GM10248 (cell line): ENCODE results near the gene DEK.

Experiments used
- CTCF ChIA-PET: fragments of 300-600 bp; sonication (Branson Sonifier 250); formaldehyde crosslinking; extraction: SDS; loops from one replicate; lab custom pipeline; 2021; ENCODE audit warnings: antibody characterized with exemption; lab: Yijun Ruan, JAX
- POLR2A ChIA-PET: fragments of 350-650 bp; sonication (Branson Sonifier 250); formaldehyde crosslinking; extraction: SDS; loops from one replicate; lab custom pipeline; 2020; ENCODE audit warnings: antibody characterized with exemption; lab: Yijun Ruan, JAX
- DNase-seq: peaks from one replicate; pipeline ENCODE4 v3.0.0; 2012; ENCODE audit errors: extremely low spot score
- CTCF ChIP-seq: IDR thresholded peaks from 2 replicates; pipeline ENCODE4 v1.5.1; 2012; ENCODE audit warnings: mild to moderate bottlenecking, low read depth; ENCODE audit errors: extremely low read depth, missing control alignments, control extremely low read depth

Gene DEK

DNA sequence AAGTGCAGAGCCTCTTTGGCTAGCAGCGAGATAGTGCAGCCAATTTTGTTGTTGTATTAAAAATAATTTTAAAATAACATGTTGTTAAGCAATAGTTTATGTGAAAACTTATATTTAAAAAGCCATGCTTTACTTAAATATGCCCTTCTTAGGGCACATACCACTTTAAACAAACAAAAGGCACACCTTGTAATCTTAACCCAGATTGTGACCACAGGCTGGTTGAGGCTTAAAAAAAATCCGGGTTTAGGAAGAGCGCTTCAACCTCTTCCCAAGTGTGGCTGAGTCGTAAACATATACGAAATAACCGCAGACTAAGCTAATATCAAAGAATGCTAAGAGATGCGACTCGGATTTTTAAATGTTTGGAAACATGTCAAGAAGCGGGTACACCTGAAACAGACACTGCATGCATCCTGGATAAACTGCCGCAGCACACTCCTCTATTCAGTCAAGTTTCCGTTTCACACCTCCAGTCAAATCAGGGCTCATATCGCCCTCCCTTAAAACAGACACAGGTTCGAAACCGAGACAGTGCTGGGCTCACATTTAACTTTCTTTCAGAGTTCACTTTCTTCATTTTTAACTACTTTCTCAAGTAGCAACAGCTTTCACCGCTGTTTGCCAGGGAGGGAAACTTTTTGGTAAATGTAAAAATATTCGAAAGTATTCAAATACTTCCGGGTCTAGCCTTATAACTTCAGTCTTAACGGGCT, 1.5 kb downstream of the DEK start:
- no peak for TF ChIP-seq CTCF
- POLR2A ChIA-PET = no interaction called here
- peak; percentile 73 for DNase-seq
- CTCF ChIA-PET = no interaction called here

DNA sequence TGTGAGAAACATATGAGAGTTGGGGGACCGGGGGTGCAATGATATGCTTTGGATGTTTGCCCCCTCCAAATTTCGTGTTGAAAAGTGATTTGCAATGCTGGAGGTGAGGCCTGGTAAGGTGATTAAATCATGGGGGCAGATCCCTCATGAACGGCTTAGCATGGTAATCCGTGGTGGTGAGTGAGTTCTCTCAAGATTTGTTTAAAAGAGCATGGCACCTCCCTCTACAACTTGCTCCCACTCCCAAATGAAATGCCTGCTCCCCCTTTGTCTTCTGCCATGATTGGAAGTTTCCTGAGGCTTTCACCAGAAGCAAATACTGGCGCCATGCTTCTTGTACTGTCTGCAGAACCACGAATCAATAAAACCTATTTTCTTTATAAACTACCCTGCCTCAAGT, 2.5 kb downstream of the DEK start:
- ChIA-PET POLR2A (no interaction called here), CTCF (no interaction called here)
- no peak for DNase-seq
- TF ChIP-seq CTCF = no peak

DNA sequence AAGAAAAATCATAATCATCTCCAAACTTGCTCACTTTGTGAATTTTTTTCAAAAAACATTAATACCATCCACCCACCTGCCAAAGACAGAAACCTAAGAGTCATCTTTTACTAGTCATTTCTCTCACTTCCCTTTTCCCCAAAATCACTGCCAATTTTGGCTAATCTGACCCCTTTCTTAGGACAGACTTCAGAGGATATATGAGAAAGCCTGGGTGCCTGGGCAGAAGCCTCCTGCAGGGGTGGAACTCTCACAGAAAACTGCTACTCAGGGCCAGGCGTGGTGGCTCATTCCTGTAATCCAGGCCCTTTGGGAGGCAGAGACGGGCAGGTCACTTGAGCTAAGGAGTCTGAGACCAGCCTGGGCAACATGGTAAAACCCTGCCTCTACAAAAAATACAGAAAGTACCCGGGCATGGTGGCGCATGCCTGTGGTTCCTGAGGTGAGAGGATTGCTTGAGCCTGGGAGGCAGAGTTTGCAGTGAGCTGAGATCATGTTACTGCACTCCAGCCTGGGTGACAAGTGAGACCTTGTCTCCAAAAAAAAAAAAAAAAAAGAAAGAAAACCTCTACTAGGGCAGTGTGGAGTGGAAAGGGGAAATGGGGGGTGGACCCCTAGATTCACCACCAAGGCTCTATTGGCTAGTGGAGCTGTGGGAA, 3.8 kb downstream of the DEK start:
- DNase-seq = peak; percentile 36
- POLR2A ChIA-PET = no interaction called here
- CTCF ChIA-PET = interaction anchor here (0.8 kb wide), 1 partner anchor 47 kb away, joined by 3 read pairs; no protein-coding TSS in a partner anchor
- no peak for TF ChIP-seq CTCF

DNA sequence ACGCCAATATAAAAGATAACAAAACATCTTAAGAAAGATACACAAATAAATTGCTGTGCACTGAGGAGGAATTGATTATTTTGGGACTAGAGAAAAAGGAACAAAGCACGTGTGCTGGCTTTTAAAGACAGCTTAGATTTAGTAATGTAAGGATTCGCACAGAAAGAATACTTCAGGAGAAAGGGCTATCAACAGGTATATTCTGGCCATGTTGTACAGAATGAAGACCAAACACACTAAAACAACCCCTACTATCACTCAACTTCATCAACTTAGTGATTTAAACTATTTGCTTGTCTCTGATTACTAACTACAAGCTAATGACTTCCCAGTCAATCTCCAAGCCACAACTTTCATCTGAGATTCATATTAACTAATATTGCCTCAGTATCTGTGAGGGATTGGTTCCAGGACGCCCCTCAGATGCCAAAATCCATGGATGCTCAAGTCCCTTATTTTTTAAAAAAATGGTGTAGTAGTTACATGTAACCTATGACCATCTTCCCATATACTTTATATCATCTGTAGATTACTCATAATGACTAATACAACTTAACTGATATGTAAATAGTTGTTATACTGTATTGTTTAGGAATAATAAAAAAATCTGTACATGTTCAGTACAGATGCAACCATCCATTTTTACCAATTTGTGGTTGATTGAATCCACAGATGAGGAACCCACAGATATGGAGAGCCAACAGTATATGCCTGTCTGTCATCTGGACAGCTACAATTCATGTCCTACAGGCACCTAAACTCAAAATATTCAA, 4.5 kb downstream of the DEK start:
- no peak for TF ChIP-seq CTCF
- POLR2A ChIA-PET = no interaction called here

DNA sequence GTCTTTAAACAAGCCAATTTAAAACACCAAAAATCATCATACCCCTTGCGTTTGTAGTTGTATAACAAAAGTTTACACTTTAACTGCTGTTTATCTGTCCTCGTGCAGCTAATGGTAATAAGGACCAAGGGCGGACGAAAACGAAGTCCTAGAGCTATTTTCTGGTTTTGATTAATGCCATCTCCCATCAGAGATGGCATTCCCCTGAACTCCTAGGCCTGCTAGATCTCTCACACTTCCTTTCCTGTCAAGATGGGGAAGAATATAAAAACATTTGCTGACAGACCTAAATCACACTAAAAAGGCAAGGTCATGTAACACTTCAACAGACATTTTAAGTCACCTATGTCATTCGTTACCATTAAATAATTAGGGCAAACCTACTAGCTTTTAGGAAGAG, 9.5 kb downstream of the DEK start:
- ChIA-PET POLR2A (no interaction called here), CTCF (interaction anchor here (1.1 to 2.5 kb wide), 6 partner anchors 14 to 116 kb away, joined by 3 to 9 read pairs (median 4); no protein-coding TSS in a partner anchor)

More for the DNA sequence above, 4.5 kb downstream of the DEK start:
- DNase-seq = no peak
- CTCF ChIA-PET = no interaction called here

More for the DNA sequence above, 9.5 kb downstream of the DEK start:
- TF ChIP-seq CTCF = no peak
- DNase-seq = no peak
